ENCODE measurements around the gene POP4. TPM values are rescaled to one million over a fixed set of nuclear protein-coding genes. Genes with fewer than 3 reads are reported as not detected.

Gene POP4
- total and polyA plus RNA-seq, 2 of the 13 experiments (the other 11 are each of a cell fraction or from before 2014, with no cell fraction given), result 32.2 to 84.0 TPM

DNA sequence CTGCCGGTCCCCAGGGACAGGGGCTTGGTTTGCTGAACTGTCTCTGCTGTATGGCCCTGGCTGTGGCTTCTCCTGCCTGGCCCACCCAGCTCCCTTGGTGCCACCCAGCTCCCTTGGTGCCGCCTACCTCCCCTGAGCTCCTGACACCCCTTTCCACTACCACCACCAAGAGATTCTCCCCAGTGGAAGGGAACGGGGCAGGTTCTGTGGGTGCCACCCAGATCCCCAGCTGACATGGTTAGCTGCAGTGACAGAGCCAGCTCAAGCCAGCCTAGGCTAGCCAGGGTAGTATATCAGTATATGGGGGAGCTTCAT lies 28.5 kb upstream of the POP4 start:
- Histone ChIP-seq H3K9ac (ENCODE audit: insufficient read depth, low read depth, low read length) (no peak overlapping the region), H3K36me3 (replicated peaks in 1 of 2; ENCODE audit: control insufficient read depth in 1 of 2, insufficient read depth in 2 of 2, low read length in 2 of 2) (no peaks in the 10 kb centered on the region), H3K27ac (ENCODE audit: extremely low read length, insufficient read depth, low read length) (no peak overlapping the region), H3K79me2 (ENCODE audit: insufficient read depth, low read length) (no peaks in the 10 kb centered on the region), H3K27me3 (ENCODE audit: control insufficient read depth in 1 of 2, insufficient read depth in 2 of 2, low read length in 2 of 2) (peaks cover 1 to 21% of the 10 kb centered on the region in 2 experiments), H3K4me3 (replicated peaks in 1 of 3; ENCODE audit: insufficient read depth in 1 of 3, low read depth in 2 of 3, low read length in 3 of 3) (no peak overlapping the region), H3K4me1 (ENCODE audit: insufficient read depth, low read length) (no peaks in the 10 kb centered on the region), H4K20me1 (ENCODE audit: insufficient read depth, low read length) (no peaks in the 10 kb centered on the region), H2AFZ (ENCODE audit: low read length) (no peak overlapping the region), H3K4me2 (ENCODE audit: low read depth, low read length) (no peak overlapping the region), H3K9me3 (ENCODE audit: low read length) (no peaks in the 10 kb centered on the region)
- intact Hi-C loops (cut with micrococcal nuclease; ENCODE audit: unreplicated experiment) (no loop called here), in situ Hi-C loops (cut with HindIII; ENCODE audit: extremely low pct_ligation_motif_present, low pct_unique_long_range_greater_than_20kb) (no loop called here)
- FAIRE-seq (no peak), DNase-seq (ENCODE audit: low spot score) (no peak), ATAC-seq (no peak)
- BruUV-seq (replicated peaks), result no TSS peak
- ChIA-PET CTCF (ENCODE audit: low intra/inter-chr PET ratio, low total read pairs) (no interaction called here), POLR2A (no interaction called here)
- TF ChIP-seq BRD4 (CRISPR knock-in tag; IDR thresholded peaks at IDR 0.05) (no peak), KDM2A (CRISPR knock-in tag; IDR thresholded peaks at IDR 0.05; ENCODE audit: borderline replicate concordance, low read depth) (no peak), YEATS2 (CRISPR knock-in tag; IDR thresholded peaks at IDR 0.05; ENCODE audit: borderline replicate concordance) (no peak), KAT2B (IDR thresholded peaks at IDR 0.05; ENCODE audit: borderline replicate concordance, low read depth, low read length) (no peak), SSRP1 (CRISPR knock-in tag; IDR thresholded peaks at IDR 0.05) (no peak), ZFP41 (CRISPR knock-in tag; IDR thresholded peaks at IDR 0.05; ENCODE audit: borderline replicate concordance) (no peak), LCORL (IDR thresholded peaks at IDR 0.05) (no peak), LCORL (CRISPR knock-in tag; IDR thresholded peaks at IDR 0.05) (no peak), ISL2 (CRISPR knock-in tag; IDR thresholded peaks at IDR 0.05) (no peak)
- TF ChIP-seq, protein P1, sequence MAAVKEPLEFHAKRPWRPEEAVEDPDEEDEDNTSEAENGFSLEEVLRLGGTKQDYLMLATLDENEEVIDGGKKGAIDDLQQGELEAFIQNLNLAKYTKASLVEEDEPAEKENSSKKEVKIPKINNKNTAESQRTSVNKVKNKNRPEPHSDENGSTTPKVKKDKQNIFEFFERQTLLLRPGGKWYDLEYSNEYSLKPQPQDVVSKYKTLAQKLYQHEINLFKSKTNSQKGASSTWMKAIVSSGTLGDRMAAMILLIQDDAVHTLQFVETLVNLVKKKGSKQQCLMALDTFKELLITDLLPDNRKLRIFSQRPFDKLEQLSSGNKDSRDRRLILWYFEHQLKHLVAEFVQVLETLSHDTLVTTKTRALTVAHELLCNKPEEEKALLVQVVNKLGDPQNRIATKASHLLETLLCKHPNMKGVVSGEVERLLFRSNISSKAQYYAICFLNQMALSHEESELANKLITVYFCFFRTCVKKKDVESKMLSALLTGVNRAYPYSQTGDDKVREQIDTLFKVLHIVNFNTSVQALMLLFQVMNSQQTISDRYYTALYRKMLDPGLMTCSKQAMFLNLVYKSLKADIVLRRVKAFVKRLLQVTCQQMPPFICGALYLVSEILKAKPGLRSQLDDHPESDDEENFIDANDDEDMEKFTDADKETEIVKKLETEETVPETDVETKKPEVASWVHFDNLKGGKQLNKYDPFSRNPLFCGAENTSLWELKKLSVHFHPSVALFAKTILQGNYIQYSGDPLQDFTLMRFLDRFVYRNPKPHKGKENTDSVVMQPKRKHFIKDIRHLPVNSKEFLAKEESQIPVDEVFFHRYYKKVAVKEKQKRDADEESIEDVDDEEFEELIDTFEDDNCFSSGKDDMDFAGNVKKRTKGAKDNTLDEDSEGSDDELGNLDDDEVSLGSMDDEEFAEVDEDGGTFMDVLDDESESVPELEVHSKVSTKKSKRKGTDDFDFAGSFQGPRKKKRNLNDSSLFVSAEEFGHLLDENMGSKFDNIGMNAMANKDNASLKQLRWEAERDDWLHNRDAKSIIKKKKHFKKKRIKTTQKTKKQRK (IDR thresholded peaks at IDR 0.05; ENCODE audit: low read length), result no peak
- TF ChIP-seq, protein P2, sequence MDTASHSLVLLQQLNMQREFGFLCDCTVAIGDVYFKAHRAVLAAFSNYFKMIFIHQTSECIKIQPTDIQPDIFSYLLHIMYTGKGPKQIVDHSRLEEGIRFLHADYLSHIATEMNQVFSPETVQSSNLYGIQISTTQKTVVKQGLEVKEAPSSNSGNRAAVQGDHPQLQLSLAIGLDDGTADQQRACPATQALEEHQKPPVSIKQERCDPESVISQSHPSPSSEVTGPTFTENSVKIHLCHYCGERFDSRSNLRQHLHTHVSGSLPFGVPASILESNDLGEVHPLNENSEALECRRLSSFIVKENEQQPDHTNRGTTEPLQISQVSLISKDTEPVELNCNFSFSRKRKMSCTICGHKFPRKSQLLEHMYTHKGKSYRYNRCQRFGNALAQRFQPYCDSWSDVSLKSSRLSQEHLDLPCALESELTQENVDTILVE (CRISPR knock-in tag; IDR thresholded peaks at IDR 0.05), result no peak
- 0% methylated on average over 2 of the region's 3 CpGs for WGBS (ENCODE audit: low lambda C conversion rate)
